SW480 (cell line): ENCODE data around the gene KIF1B.
"Not testable (repeated sequence)": the region's sequence is repeated elsewhere in the genome, so short reads cannot be mapped to it uniquely, and the experiment has no call there.

Source experiments
- DNase-seq: peaks from one replicate; pipeline ENCODE4 v3.0.0-alpha.2; 2016; ENCODE audit warnings: low spot score

Gene KIF1B

GRCh38 chr1:10236405-10237156 is 26.2 kb downstream of the KIF1B start:
- no peak for DNase-seq

- DNase-seq: no peak
Observed at GRCh38 chr1:10237157-10237539, 26.8 kb downstream of the KIF1B start.

- no peak for DNase-seq
Observed at GRCh38 chr1:10242135-10242534, 31.8 kb downstream of the KIF1B start.

GRCh38 chr1:10242811-10243210 is 32.4 kb downstream of the KIF1B start:
- DNase-seq: no peak

GRCh38 chr1:10245674-10246073 is 35.3 kb downstream of the KIF1B start:
- DNase-seq: no peak

GRCh38 chr1:10249808-10250457 is 39.6 kb downstream of the KIF1B start:
- DNase-seq: no peak

GRCh38 chr1:10250663-10251062 is 40.3 kb downstream of the KIF1B start:
- DNase-seq: no peak

GRCh38 chr1:10251325-10252108 is 41.1 kb downstream of the KIF1B start:
- DNase-seq: not testable (repeated sequence)

- no peak for DNase-seq
Observed at GRCh38 chr1:10252508-10252907, 42.1 kb downstream of the KIF1B start.

GRCh38 chr1:10253149-10253548 is 42.8 kb downstream of the KIF1B start:
- no peak for DNase-seq

- DNase-seq: no peak
Observed at GRCh38 chr1:10253755-10254154, 43.4 kb downstream of the KIF1B start.

- no peak for DNase-seq
Observed at GRCh38 chr1:10257851-10258250, 47.5 kb downstream of the KIF1B start.

- not testable (repeated sequence) for DNase-seq
Observed at GRCh38 chr1:10259547-10259946, 49.2 kb downstream of the KIF1B start.

- DNase-seq: no peak
Observed at GRCh38 chr1:10263450-10264082, 53.2 kb downstream of the KIF1B start.

- no peak for DNase-seq
Observed at GRCh38 chr1:10265027-10265426, 54.7 kb downstream of the KIF1B start.

GRCh38 chr1:10265900-10266299 is 55.5 kb downstream of the KIF1B start:
- DNase-seq: no peak

- DNase-seq: no peak
Observed at GRCh38 chr1:10267319-10267718, 56.9 kb downstream of the KIF1B start.

GRCh38 chr1:10267921-10268320 is 57.6 kb downstream of the KIF1B start:
- DNase-seq: no peak

GRCh38 chr1:10271090-10271489 is 60.7 kb downstream of the KIF1B start:
- no peak for DNase-seq

GRCh38 chr1:10271869-10272268 is 61.5 kb downstream of the KIF1B start:
- no peak for DNase-seq

- no peak for DNase-seq
Observed at GRCh38 chr1:10272274-10272673, 61.9 kb downstream of the KIF1B start.

GRCh38 chr1:10278880-10279279 is 68.5 kb downstream of the KIF1B start:
- DNase-seq: no peak
